PC-3 (cell line): ENCODE measurements around the gene SMAD5.

ENCODE experiments used
- CTCF ChIP-seq: fragments of 300-600 bp; sonication (generic); conservative IDR thresholded peaks from 2 replicates; pipeline ENCODE4 v1.5.1; 2017; ENCODE audit warnings: antibody characterized with exemption, low read depth, mild to moderate bottlenecking, low read length
- EZH2 ChIP-seq: fragments of 300-600 bp; sonication (generic); IDR thresholded peaks from one replicate; pipeline ENCODE4 v1.6.1; 2017; ENCODE audit warnings: antibody characterized with exemption, mild to moderate bottlenecking, low read length; ENCODE audit not compliant: unreplicated experiment

GRCh38 chr5:136106351-136107031, 26.2 kb upstream of the SMAD5 start:
- no peak for TF ChIP-seq CTCF
- no peak for TF ChIP-seq EZH2
